ENCODE data around the gene ASB3.

ASB3 gene

GRCh38 chr2:53655256-53655655, 131.5 kb downstream of the ASB3 start:
- Mint-ChIP-seq H3K27ac (ENCODE audit: low read depth) (no peak overlapping the region), H3K27me3 (peaks cover 6% of the 10 kb centered on the region), H3K9me3 (no peaks in the 10 kb centered on the region), H3K36me3 (ENCODE audit: insufficient read depth) (no peaks in the 10 kb centered on the region), H3K4me1 (no peaks in the 10 kb centered on the region), H3K4me3 (no peak overlapping the region)
- no peak for ATAC-seq (replicated peaks; ENCODE audit: extremely low read depth, poor library complexity, severe bottlenecking)
- DNase-seq (ENCODE audit: low spot score in 2 of 2) = no peak

GRCh38 chr2:53654396-53654795, 132.4 kb downstream of the ASB3 start:
- peaks cover 6% of the 10 kb centered on the region for H3K27me3 Mint-ChIP-seq
- H3K36me3 Mint-ChIP-seq (ENCODE audit: insufficient read depth) = no peaks in the 10 kb centered on the region
- H3K4me1 Mint-ChIP-seq = no peaks in the 10 kb centered on the region
- ATAC-seq (replicated peaks; ENCODE audit: extremely low read depth, poor library complexity, severe bottlenecking) (no peak), DNase-seq (ENCODE audit: low spot score in 2 of 2) (no peak)
- H3K4me3 Mint-ChIP-seq = no peak overlapping the region
- H3K9me3 Mint-ChIP-seq = no peaks in the 10 kb centered on the region
- H3K27ac Mint-ChIP-seq (ENCODE audit: low read depth) = no peak overlapping the region

DNA sequence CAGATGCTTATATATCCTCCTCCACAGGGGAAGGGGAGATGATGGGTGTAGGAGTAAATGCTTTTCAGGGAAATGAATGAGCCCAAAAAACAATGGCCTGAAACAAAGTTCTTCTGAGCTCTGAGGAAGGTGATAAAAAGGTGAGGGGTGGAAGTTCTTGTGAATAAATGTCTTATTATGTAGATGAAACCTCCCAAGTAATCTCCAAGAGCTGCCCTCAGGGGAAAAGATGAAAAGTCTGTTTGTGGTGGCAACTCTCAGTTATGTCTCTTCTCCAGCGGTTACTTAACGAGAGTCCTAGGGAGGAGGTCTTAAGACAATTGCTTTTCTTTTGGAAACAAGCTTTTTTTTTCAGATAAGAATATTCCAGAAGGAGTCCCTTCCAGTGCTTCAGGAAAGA, 134.6 kb downstream of the ASB3 start:
- Mint-ChIP-seq H3K36me3 (ENCODE audit: insufficient read depth) (no peaks in the 10 kb centered on the region), H3K27ac (ENCODE audit: low read depth) (no peak overlapping the region), H3K9me3 (no peaks in the 10 kb centered on the region), H3K27me3 (peaks cover 6% of the 10 kb centered on the region), H3K4me3 (no peak overlapping the region), H3K4me1 (no peaks in the 10 kb centered on the region)
- DNase-seq (ENCODE audit: low spot score in 2 of 2) = no peak
- no peak for ATAC-seq (replicated peaks; ENCODE audit: extremely low read depth, poor library complexity, severe bottlenecking)

DNA sequence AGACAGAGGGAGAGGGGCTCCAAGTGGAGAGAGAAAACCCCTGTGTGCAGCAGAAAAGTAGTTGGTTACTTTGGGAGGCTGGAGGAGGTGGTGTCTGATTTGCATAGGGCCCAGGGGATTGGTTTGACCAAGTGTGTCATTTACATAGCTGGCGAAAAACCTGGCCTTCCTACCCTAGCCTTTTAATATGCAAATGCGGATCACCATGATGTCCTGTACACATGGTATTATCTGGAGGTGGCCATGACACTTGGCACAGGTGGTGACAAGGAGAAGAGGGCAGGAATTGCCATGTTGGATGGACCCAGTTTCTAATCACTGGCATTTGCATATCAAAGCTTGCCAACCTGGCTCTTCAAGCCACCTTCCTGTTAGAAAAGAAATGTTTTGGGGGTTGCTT, 140.0 kb downstream of the ASB3 start:
- Mint-ChIP-seq H3K27ac (ENCODE audit: low read depth) (no peak overlapping the region), H3K4me1 (no peaks in the 10 kb centered on the region), H3K9me3 (no peaks in the 10 kb centered on the region), H3K27me3 (peaks cover under 1% of the 10 kb centered on the region), H3K4me3 (no peak overlapping the region), H3K36me3 (ENCODE audit: insufficient read depth) (no peaks in the 10 kb centered on the region)
- no peak for ATAC-seq (replicated peaks; ENCODE audit: extremely low read depth, poor library complexity, severe bottlenecking)
- DNase-seq (ENCODE audit: low spot score in 2 of 2) = no peak

- H3K36me3 Mint-ChIP-seq (ENCODE audit: insufficient read depth) = no peaks in the 10 kb centered on the region
Measured at GRCh38 chr2:53641290-53641689, 145.5 kb downstream of the ASB3 start.

DNA sequence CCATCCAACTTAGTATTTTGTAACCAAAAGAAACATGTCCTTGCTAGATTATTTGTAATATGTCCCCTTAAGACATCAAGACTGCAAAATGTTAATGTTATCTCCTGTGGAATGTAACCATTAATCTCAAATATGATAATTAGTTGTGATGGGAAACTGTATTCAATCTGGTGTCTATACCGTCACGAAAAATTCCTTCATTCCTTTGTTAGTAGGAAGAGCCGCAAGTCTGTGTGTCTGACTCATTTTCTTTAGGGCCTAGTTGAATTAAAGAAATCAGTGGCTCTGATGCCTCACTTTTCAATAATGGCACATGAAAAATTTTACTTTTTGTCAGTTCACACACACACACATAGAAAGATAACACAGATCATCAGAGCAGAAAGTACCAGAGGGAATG, 146.3 kb downstream of the ASB3 start:
- no peak overlapping the region for H3K4me3 Mint-ChIP-seq
- H3K9me3 Mint-ChIP-seq = no peaks in the 10 kb centered on the region
- H3K4me1 Mint-ChIP-seq = no peaks in the 10 kb centered on the region
- ATAC-seq (replicated peaks; ENCODE audit: extremely low read depth, poor library complexity, severe bottlenecking) (no peak), DNase-seq (ENCODE audit: low spot score in 2 of 2) (no peak)
- no peaks in the 10 kb centered on the region for H3K27me3 Mint-ChIP-seq
- H3K36me3 Mint-ChIP-seq (ENCODE audit: insufficient read depth) = no peaks in the 10 kb centered on the region
- H3K27ac Mint-ChIP-seq (ENCODE audit: low read depth) = no peak overlapping the region

More at GRCh38 chr2:53641290-53641689, 145.5 kb downstream of the ASB3 start:
- no peaks in the 10 kb centered on the region for H3K27me3 Mint-ChIP-seq
- no peak overlapping the region for H3K27ac Mint-ChIP-seq (ENCODE audit: low read depth)
- no peaks in the 10 kb centered on the region for H3K4me1 Mint-ChIP-seq
- no peak for DNase-seq (ENCODE audit: low spot score in 2 of 2)
- ATAC-seq (replicated peaks; ENCODE audit: extremely low read depth, poor library complexity, severe bottlenecking) = no peak
- no peak overlapping the region for H3K4me3 Mint-ChIP-seq
- H3K9me3 Mint-ChIP-seq = no peaks in the 10 kb centered on the region

DNA sequence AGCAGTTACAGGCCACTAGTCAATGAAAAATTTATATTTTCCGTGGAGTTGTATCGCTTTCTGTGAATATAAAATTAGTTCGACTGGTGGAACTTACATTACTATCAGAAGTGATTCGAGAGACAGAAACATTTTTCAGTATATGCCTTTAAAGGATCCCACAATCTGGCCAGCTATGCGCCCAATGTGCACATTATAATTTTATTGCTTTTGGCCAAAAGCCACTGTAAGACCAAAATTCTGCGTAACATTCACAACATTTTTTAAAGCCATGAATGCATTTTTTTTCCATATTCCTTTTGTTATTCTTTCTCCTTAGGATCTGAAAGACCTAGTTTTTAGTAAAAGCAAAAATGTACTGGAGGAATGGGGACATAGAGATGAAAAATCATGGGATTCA, 150.2 kb downstream of the ASB3 start:
- Mint-ChIP-seq H3K27ac (ENCODE audit: low read depth) (no peak overlapping the region), H3K36me3 (ENCODE audit: insufficient read depth) (no peaks in the 10 kb centered on the region), H3K27me3 (no peaks in the 10 kb centered on the region), H3K9me3 (no peaks in the 10 kb centered on the region), H3K4me1 (no peaks in the 10 kb centered on the region), H3K4me3 (no peak overlapping the region)
- DNase-seq (ENCODE audit: low spot score in 2 of 2) = no peak
- ATAC-seq (replicated peaks; ENCODE audit: extremely low read depth, poor library complexity, severe bottlenecking) = no peak

GRCh38 chr2:53636109-53636508, 150.6 kb downstream of the ASB3 start:
- DNase-seq (ENCODE audit: low spot score in 2 of 2) (no peak), ATAC-seq (replicated peaks; ENCODE audit: extremely low read depth, poor library complexity, severe bottlenecking) (no peak)
- Mint-ChIP-seq H3K4me1 (no peaks in the 10 kb centered on the region), H3K4me3 (no peak overlapping the region), H3K27me3 (no peaks in the 10 kb centered on the region), H3K27ac (ENCODE audit: low read depth) (no peak overlapping the region), H3K9me3 (no peaks in the 10 kb centered on the region), H3K36me3 (ENCODE audit: insufficient read depth) (no peaks in the 10 kb centered on the region)

DNA sequence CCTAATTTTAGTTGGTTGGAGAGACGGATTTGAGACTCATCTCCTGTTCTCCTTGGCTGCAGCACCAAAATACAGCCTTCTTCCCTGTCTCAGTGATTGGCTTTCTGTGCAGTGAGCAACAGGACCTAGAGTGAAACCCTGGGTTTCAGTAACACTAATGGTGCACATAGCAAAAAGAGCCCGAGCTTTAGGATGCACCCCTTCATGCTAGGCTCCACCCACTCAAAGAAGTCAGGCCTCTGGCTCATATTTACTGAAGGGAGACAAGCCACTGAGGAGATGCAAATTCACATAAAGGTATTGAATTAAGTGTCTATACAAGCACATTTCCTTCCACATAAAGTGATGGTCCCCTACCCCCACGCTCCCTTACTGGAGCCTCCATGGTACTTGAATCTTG, 151.1 kb downstream of the ASB3 start:
- Mint-ChIP-seq H3K9me3 (no peaks in the 10 kb centered on the region), H3K4me1 (no peaks in the 10 kb centered on the region), H3K4me3 (no peak overlapping the region), H3K36me3 (ENCODE audit: insufficient read depth) (no peaks in the 10 kb centered on the region), H3K27ac (ENCODE audit: low read depth) (no peak overlapping the region), H3K27me3 (no peaks in the 10 kb centered on the region)
- ATAC-seq (replicated peaks; ENCODE audit: extremely low read depth, poor library complexity, severe bottlenecking) = no peak
- DNase-seq (ENCODE audit: low spot score in 2 of 2) = no peak

- H3K36me3 Mint-ChIP-seq (ENCODE audit: insufficient read depth) = no peaks in the 10 kb centered on the region
- H3K4me1 Mint-ChIP-seq = no peaks in the 10 kb centered on the region
- H3K4me3 Mint-ChIP-seq = no peak overlapping the region
- DNase-seq (ENCODE audit: low spot score in 2 of 2) = no peak
- H3K27me3 Mint-ChIP-seq = peaks cover 15% of the 10 kb centered on the region
- no peak for ATAC-seq (replicated peaks; ENCODE audit: extremely low read depth, poor library complexity, severe bottlenecking)
- H3K27ac Mint-ChIP-seq (ENCODE audit: low read depth) = no peak overlapping the region
- H3K9me3 Mint-ChIP-seq = no peaks in the 10 kb centered on the region
Measured at GRCh38 chr2:53633441-53633840, 153.3 kb downstream of the ASB3 start.

DNA sequence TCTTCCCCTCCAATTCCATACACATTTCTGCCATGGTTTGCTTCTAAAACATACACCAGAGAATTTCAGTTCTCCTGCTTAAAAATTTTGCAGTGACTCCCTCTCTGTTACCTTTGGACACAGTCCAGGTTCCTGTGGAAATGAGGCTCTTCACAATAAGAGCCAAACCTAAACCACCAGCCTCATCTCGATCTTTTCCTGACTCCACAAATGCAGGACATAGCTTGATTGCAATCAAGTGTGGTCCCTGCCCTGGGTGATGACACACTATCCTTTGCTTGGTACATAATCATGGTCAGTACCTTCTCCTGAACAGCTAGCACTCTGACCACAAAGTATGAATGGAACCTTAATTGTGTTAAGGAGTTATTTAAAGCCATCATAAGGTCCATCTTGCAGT, 154.0 kb downstream of the ASB3 start:
- no peak overlapping the region for H3K4me3 Mint-ChIP-seq
- H3K9me3 Mint-ChIP-seq = no peaks in the 10 kb centered on the region
- no peaks in the 10 kb centered on the region for H3K4me1 Mint-ChIP-seq
- ATAC-seq (replicated peaks; ENCODE audit: extremely low read depth, poor library complexity, severe bottlenecking) (no peak), DNase-seq (ENCODE audit: low spot score in 2 of 2) (no peak)
- no peak overlapping the region for H3K27ac Mint-ChIP-seq (ENCODE audit: low read depth)
- H3K27me3 Mint-ChIP-seq = peaks cover 15% of the 10 kb centered on the region
- no peaks in the 10 kb centered on the region for H3K36me3 Mint-ChIP-seq (ENCODE audit: insufficient read depth)

DNA sequence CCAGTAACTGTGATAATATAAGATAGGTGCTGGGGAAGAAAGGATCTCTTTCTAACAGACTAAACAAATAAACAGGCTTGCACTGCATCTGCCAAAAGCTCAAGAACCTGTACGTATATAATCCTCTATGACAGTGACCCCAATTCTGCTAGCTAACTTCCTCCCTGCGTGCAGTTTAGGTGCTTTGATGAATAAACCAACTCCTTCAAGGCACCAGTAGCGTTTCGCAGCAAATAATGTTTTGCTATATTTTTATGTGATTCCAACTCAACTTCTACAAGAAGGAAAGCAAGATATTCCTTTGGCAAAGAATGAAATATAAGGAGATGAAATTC, 154.7 kb downstream of the ASB3 start:
- H3K36me3 Mint-ChIP-seq (ENCODE audit: insufficient read depth) = no peaks in the 10 kb centered on the region
- H3K4me3 Mint-ChIP-seq = no peak overlapping the region
- peak overlapping the region; percentile 14 for H3K27ac Mint-ChIP-seq (ENCODE audit: low read depth)
- no peaks in the 10 kb centered on the region for H3K9me3 Mint-ChIP-seq
- no peak for ATAC-seq (replicated peaks; ENCODE audit: extremely low read depth, poor library complexity, severe bottlenecking)
- H3K27me3 Mint-ChIP-seq = peaks cover 15% of the 10 kb centered on the region
- H3K4me1 Mint-ChIP-seq = no peaks in the 10 kb centered on the region
- DNase-seq (ENCODE audit: low spot score in 2 of 2) = no peak

GRCh38 chr2:53631313-53632125, 155.2 kb downstream of the ASB3 start:
- H3K27me3 Mint-ChIP-seq = peaks cover 15% of the 10 kb centered on the region
- H3K36me3 Mint-ChIP-seq (ENCODE audit: insufficient read depth) = no peaks in the 10 kb centered on the region
- no peaks in the 10 kb centered on the region for H3K9me3 Mint-ChIP-seq
- no peak overlapping the region for H3K4me3 Mint-ChIP-seq
- no peaks in the 10 kb centered on the region for H3K4me1 Mint-ChIP-seq
- peak overlapping the region; percentile 14 for H3K27ac Mint-ChIP-seq (ENCODE audit: low read depth)
- ATAC-seq (replicated peaks; ENCODE audit: extremely low read depth, poor library complexity, severe bottlenecking) (no peak), DNase-seq (ENCODE audit: low spot score in 2 of 2) (no peak)
